AG10803 (cell line): ENCODE results near the gene PDSS1.

Source experiments
- DNase-seq: peaks from one replicate; pipeline ENCODE4 v3.0.0; 2010; ENCODE audit warnings: low read depth
- H3K4me3 ChIP-seq: 2 replicates; pipeline ENCODE4 v1.5.1; 2011; ENCODE audit warnings: mild to moderate bottlenecking, low read length, control low read depth
- TF ChIP-seq, protein P1 (sequence below): conservative IDR thresholded peaks from 2 replicates; pipeline ENCODE4 v1.5.1; 2011; ENCODE audit warnings: mild to moderate bottlenecking, low read length, control low read depth, inconsistent platforms

The PDSS1 gene

DNA sequence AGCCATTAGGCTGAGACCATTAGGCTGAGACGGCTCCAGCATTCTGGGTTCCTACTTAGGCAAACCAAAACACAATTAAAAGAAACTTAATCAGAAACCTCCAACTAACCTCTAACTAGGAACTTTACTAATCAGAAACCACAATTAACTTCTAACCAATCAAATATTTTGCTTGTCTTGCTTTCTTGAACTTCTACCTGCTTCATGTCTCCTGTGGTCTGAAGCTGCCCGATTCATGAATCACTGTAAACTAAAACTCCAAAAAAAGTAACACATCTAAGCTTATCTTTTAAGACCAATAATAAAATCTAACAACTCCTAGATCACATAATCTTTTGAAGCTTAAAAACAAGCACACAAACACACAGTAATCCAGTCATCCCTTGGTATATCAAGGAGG is 76.1 kb downstream of the PDSS1 start:
- TF ChIP-seq, protein P1, sequence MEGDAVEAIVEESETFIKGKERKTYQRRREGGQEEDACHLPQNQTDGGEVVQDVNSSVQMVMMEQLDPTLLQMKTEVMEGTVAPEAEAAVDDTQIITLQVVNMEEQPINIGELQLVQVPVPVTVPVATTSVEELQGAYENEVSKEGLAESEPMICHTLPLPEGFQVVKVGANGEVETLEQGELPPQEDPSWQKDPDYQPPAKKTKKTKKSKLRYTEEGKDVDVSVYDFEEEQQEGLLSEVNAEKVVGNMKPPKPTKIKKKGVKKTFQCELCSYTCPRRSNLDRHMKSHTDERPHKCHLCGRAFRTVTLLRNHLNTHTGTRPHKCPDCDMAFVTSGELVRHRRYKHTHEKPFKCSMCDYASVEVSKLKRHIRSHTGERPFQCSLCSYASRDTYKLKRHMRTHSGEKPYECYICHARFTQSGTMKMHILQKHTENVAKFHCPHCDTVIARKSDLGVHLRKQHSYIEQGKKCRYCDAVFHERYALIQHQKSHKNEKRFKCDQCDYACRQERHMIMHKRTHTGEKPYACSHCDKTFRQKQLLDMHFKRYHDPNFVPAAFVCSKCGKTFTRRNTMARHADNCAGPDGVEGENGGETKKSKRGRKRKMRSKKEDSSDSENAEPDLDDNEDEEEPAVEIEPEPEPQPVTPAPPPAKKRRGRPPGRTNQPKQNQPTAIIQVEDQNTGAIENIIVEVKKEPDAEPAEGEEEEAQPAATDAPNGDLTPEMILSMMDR, result no peak
- H3K4me3 ChIP-seq, result no peak overlapping the region
- DNase-seq, result no peak

DNA sequence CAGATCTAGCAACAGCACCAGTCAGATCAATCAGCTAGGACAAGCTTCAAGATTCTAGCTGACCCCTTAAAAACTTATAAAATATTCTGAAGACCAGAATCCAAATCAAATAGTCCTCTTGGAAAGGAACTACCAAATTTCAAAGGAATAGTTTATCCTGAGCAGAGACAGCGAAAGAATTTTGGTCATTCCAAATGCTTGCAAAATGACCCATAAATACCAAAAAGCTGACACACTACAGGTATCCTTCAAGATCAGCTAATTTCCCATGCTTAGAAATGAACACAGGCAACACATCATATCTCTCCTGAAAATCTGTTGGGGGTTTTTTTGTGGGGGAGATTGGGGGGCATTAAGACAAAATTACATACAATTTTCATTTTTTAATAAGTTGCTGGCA is 78.8 kb downstream of the PDSS1 start:
- TF ChIP-seq, protein P1, result no peak
- DNase-seq, result no peak
- no peak overlapping the region for H3K4me3 ChIP-seq

DNA sequence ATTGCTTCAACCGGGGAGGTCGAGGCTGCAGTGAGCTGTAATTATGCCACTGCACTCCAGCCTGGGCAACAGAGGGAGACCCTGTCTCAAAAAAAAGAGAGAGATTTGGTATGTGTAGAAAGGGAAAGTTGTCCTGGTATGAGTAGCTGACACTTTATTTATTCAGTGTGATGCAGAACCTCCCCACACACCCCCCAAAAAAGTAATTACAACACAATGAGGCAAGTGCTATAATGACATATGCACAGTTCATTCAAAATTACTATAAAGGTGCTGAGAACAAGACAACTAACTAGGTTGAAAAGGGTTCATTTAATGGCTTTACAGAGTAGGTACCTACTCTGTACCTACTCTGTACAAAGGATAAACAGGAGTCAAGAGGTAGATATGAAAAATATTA is 80.2 kb downstream of the PDSS1 start:
- TF ChIP-seq, protein P1, result no peak
- DNase-seq, result no peak

DNA sequence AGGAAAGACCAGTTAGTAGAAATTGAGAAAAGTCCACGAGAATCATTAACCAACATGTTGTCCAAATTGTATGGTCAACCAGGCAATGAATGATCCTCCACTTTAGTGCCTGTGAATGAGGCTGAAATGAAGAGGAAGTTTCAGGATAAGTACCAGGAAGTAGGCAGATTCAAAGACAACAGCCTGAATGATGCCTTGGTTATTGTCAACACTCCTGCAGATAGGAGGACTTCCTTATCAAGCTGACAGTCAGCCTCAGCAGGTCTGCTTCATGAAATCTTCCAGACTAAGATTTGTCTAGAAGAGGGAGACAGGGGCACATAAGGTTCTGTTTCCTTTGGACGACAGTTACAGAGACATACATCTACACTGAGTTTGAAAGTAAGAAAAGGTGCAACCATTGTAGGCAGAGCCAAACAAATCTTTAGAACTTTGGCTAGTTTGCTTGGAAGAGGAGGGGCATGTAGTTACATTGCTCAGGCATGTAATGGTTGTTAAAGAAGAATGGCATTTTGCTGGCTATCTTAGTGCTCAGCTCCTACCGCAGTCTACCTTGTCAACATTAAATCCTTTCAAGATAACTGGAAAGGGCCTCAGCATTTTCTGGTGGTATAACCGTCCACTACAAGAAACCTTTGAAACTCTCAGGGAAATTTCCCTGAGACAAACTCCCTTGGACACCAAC is 81.8 kb downstream of the PDSS1 start:
- DNase-seq, result no peak
- TF ChIP-seq, protein P1, result no peak
- no peak overlapping the region for H3K4me3 ChIP-seq

More for the DNA sequence above, 80.2 kb downstream of the PDSS1 start:
- no peak overlapping the region for H3K4me3 ChIP-seq

DNA sequence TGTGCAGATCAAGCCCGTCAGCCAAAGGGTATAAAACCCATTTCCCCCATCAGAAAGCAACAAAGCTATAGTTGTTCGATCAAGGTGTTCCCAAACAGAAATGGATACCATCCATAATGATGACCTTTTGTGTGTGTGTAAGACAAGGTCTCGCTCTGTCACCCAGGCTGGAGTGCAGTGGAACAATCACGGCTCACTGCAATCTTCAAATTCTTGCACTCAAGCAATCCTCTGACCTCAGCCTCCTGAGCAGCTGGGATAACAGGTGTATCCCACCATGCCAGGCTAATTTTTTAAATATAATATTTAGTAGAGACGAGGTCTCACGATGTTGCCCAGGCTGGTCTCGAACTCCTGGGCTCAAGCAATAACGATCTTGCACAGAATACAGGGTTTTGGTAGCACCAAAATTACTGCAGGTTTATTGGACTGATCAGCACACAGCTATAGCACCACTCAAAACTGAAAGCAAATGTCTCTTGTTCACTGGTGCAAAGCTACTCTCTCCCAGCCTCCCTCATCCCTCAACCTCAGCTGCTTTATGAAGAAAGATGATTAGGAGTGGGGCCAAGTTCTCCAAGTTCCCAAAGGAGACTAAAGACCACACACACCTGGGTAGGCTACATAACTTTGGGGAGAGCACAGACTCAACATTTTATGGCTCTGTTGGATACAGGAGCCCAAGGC is 82.7 kb downstream of the PDSS1 start:
- TF ChIP-seq, protein P1, result no peak
- H3K4me3 ChIP-seq, result no peak overlapping the region
- DNase-seq, result no peak

DNA sequence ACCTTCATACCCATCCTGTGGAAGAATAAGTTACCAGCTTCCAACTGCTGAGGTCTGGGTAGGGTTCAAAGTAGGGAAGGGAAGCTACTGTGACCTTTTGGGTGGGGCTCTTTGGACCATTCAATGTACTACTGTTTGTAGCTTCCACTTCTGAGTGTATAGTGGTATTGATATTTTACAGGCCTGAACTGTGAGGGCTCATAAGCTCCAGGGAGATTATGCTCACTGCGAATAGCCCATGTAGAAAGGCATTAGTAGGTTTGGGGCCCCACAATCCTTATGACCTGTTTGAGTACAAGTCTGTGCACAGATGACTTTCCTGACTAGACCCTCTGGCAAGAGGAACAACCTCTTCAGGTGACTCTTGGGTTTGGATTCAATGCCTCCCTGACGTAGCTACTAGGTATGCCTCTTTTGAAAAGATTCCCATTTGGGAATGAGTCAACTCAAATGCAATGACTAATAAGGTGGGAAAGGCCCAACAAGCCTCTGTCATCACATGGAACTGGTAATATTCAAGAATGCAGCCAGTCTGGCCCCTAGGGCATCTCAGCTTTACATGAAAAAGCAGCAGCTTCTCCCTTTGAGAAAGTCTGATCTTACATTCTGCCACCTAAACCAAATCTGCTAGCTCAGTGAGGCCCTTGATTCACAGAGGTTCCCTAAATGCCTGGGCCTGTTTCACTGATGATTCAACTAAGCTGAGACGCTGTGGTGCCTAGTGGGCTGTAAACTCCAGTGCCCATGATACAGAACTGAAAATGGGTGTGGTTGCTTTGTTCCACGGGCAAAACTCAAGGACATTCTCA is 83.5 kb downstream of the PDSS1 start:
- TF ChIP-seq, protein P1, result no peak
- DNase-seq, result peak; percentile 88
- H3K4me3 ChIP-seq, result no peak overlapping the region

DNA sequence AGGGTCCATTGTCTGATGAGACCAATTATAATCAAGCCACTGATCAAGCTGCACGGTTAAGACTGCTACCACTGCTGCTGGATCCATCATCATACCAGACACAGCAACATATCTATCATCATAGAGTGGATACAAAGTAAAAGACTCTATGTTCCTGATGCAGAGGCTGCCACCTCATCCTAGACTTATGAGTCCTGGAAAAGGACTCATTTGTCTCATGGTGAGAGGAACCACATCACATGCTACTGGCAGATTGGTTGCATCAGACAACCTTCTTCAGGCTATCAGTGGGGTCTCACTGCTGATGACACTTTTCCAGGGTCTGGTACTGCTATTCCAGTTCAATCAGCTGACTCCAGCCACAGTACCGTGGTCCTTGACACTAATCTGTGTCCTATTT is 84.3 kb downstream of the PDSS1 start:
- TF ChIP-seq, protein P1, result no peak
- H3K4me3 ChIP-seq, result no peak overlapping the region
- DNase-seq, result peak; percentile 33
